NCI-H1694 (cell line): ENCODE measurements around the gene TBC1D5.
A peak's percentile ranks its signal among the peaks of the same experiment; 100 is the strongest.

Experiments used
- DNase-seq: peaks from one replicate; lab custom pipeline; 2025; lab: John Stamatoyannopoulos, UW

Gene TBC1D5

DNA sequence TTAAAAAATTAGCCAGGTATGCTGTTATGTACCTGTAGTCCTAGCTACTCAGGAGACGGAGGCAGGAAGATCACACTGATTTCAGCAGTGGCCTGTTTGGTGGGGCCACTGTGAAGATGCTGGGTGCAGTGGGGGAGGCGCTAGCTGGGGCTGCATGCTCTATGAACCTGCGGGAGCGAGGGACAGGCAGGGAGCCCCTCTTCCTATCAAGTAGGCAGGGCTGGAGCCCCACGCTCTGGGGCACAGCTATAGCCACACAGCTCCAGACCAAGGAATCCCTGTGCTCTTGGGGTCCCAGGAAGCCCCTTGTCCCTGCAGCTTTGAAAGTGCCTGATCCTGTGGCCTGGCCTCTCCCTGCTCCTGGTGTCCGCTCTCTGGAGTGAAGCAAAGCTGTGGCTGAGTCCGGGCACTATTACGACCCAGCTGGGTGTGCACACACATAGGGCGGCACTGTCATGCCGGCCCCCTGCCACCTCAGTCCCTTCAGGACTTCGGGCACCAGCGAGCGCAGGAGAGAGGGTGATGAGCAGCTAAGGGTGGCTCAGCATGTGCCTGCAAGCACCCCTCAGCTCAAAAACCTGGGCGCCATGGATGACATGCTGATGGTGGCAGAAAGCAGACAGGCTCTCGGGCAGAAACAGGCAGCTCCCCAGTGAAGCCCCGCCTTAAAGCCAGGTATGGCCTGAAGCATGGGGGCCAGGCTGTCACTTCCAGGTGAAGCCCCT lies 262.6 kb downstream of the TBC1D5 start:
- DNase-seq: no peak

GRCh38 chr3:17478673-17479072 lies 263.8 kb downstream of the TBC1D5 start:
- no peak for DNase-seq

- no peak for DNase-seq
Measured at GRCh38 chr3:17473761-17474160, 268.7 kb downstream of the TBC1D5 start.

DNA sequence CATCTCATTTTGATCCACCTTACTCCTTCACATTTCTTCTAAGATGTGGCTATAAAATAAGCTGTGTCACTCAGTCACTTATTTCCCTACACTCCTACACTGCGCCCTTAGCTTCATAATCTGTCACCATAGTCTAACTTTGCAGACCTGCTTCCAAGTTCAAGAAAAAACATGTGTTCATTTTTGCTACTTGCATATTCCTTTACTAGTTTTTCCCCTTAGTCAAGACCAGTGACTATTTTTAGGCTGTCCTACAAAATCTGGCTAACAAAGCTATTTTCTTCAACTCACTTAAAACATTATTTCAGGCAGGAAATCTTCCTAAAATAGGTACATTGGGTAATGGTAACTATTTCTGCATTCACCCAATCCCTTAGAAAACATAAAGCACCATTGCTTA lies 272.5 kb downstream of the TBC1D5 start:
- DNase-seq: no peak

DNA sequence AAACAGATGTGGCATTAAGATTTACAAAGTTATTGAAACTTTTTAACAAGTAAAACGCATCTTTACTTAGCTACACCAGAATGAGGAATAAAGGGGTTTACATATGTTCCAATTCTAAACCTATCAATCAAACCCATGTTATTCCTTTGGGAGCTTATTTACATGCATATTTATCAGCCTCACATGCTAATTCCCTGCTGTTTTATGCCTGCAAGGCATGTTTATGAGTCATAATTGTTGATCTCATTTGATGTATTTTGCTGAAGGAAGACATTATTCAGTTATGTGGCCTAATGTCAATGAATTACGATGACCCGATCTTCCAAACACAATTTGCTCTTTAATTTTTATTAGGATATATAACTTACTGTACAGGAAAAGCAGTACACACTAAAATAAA lies 272.9 kb downstream of the TBC1D5 start:
- no peak for DNase-seq

GRCh38 chr3:17466028-17466427 lies 276.4 kb downstream of the TBC1D5 start:
- no peak for DNase-seq

- DNase-seq: no peak
Measured at GRCh38 chr3:17459470-17459993, 282.9 kb downstream of the TBC1D5 start.

- no peak for DNase-seq
Measured at GRCh38 chr3:17456650-17457049, 285.8 kb downstream of the TBC1D5 start.

- no peak for DNase-seq
Measured at GRCh38 chr3:17456046-17456445, 286.4 kb downstream of the TBC1D5 start.

GRCh38 chr3:17444865-17445264 lies 297.6 kb downstream of the TBC1D5 start:
- no peak for DNase-seq

DNA sequence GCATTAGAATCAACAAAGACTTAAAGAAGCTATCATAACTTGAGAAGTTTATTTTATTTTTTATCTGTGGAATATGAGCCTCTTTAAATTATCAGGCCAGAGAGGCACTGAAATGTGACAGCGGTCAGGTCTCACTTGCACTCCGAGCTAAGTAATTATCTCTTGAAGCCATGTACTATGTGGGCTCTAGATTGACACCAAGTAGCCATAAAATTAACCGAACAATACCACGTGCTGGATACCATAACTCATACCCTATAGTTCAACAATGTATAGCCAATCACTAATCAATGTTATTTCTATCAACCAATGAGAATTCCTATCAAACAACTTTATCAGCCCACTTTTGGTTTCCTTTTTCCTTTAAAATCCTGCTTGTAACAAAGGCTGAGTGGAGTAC lies 299.3 kb downstream of the TBC1D5 start:
- no peak for DNase-seq

- DNase-seq: no peak
Measured at GRCh38 chr3:17442332-17443049, 299.9 kb downstream of the TBC1D5 start.

DNA sequence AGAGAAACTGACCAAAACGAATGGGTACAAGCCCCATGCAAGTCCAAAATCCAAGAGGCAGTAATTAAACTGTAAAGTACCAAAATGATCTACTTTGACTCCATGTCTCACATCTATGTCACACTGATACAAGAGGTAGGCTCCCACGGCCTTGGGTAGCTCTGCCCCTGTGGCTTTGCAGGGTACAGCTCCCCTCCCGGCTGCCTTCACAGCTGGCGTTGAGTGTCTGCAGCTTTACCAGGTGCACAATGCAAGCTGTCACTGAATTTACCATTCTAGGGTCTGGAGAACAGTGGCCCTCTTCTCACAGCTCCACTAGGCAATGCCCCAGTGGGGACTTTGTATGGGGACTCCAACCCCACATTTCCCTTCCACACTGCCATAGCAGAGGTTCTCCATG lies 308.6 kb downstream of the TBC1D5 start:
- no peak for DNase-seq

DNA sequence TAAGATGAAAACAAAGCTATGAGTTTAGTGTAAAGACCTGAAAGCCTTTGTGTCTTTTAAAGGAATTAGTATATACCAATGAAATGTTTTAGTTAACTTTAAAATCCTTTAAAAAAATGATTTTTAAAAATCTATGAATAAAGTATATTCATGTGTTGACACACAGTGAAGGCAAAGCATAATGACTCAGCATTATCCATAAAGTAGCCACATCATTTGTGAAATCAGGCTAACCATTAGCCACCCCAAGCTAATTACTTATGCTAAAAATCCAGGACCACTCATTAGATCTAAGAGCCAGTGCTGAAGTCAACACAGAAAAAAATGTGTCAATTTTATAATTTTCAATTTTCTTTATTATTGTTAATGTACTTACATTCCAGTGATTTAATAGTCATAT lies 310.2 kb downstream of the TBC1D5 start:
- no peak for DNase-seq

DNA sequence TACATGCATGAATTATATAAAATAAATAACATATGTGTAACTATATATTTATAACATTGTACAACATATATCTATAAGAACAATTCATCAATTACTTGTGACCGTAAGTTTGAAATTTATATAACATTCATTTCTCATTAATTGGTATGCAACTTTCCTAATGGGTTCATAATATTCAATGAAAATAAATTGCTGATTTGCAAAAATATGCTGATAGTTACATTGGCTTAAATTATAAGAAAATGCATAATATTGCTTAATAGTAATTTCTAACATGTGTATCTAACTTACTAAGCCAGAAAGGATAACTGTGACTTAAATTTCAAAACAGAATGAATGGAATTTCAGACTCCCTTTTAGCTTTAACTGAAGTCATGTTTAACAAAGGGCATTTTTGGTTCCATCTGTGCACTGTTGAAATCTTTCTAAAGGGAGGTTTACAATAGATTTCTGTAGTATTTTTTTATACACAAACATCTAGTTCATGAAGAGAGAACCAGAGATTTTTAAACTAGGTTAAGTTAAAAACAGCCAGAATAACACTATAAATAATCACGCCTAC lies 310.9 kb downstream of the TBC1D5 start:
- DNase-seq: no peak

GRCh38 chr3:17431004-17431403 lies 311.4 kb downstream of the TBC1D5 start:
- peak; percentile 46 for DNase-seq

- DNase-seq: peak; percentile 37
Measured at GRCh38 chr3:17430582-17430981, 311.8 kb downstream of the TBC1D5 start.

DNA sequence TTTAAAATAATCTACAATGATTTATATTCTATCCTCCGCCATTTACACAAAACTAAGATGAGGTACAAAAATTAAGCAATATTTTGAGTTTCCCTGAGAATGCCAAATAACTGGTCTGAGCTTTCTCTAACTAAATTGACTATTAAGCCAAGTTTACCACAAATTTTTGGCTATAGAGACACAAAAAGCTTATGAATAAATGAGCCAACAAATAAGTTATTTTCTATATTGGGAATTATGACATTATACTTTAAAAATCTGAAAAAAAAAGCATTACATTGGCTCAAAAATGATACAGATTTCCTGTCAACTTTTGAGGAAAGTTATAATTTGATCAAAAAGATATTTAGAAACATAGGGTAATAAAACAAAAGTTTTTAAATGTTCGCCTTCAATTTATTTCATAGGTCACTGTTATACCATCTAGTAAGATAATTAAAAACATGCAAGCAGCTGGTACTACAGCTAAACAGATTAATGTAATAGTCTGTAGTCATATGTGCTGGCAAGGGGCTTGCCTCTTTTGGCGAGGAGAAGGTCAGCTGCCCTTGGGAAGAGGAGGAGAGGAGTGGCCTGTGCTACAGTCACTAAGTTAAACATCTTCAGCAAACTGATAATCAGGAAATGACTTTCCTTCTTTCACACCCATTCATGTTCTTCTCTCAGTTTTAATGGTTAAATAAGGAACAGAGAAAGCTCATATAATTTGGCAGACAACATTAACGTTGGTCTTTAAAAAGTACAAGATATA lies 318.5 kb downstream of the TBC1D5 start:
- no peak for DNase-seq

GRCh38 chr3:17422636-17423035 lies 319.8 kb downstream of the TBC1D5 start:
- DNase-seq: no peak

- no peak for DNase-seq
Measured at GRCh38 chr3:17420668-17421067, 321.8 kb downstream of the TBC1D5 start.

DNA sequence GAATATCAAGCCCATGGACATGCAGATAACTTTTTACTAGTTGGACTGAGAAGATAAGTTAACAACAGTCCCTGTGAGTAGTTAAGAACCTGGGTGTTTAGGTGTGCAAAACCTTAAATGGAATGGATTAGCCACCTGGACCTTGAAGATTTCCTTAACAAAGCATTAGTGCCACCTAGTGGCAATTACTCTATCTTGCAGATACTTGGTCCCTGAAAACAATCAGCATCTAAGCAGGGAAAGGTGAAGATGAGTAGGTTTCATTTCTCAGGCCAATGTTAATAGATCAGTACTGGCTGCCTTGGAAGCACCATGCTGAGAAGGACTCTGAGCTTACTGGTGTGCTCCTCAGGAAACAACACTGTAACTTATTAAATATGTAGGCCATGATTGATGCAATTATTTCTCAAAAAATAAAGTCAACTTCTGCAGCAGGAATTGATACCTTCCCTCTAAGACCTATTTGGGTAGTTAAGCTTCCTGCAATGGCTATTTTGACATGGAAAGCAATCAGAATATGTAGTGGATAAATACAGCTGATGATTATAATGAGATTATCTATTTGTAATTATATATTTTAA lies 329.4 kb downstream of the TBC1D5 start:
- DNase-seq: peak; percentile 19
